Lung (tissue), 12 donors: ENCODE measurements around the gene CCDC85C. TPM values are rescaled to one million over a fixed set of nuclear protein-coding genes. Genes with fewer than 3 reads are reported as not detected.

Experiments
- ATAC-seq: fragments of 200-7000 bp; cut with Tn5 transposase; one replicate; pipeline ENCODE4 v1.9.1; 2020; ENCODE audit warnings: moderate number of reproducible peaks; ENCODE audit not compliant: insufficient read depth, low FRiP score
- DNase-seq, 3 donors: peaks; one replicate each; pipeline ENCODE4 v3.0.0-alpha.2; 2013 to 2017
- H3K27ac ChIP-seq, 2 donors: one replicate each; pipeline ENCODE4 v1.5.1; 2013; ENCODE audit warnings: mild to moderate bottlenecking in 2 of 2, moderate library complexity in 2 of 2, control low read depth in 1 of 2, inconsistent platforms in 1 of 2, low read depth in 1 of 2, low read length in 1 of 2
- H3K27me3 ChIP-seq, 3 donors: one replicate each; pipeline ENCODE4 v1.5.1; 2013; ENCODE audit warnings: low read length in 2 of 3; ENCODE audit not compliant: control insufficient read depth in 3 of 3, insufficient read depth in 3 of 3
- H3K36me3 ChIP-seq, 4 donors: one replicate each; pipeline ENCODE4 v1.5.1; 2013; ENCODE audit warnings: low read length in 4 of 4, mild to moderate bottlenecking in 1 of 4, moderate library complexity in 1 of 4; ENCODE audit not compliant: control insufficient read depth in 4 of 4, insufficient read depth in 4 of 4
- H3K4me1 ChIP-seq, 5 donors: one replicate each; pipeline ENCODE4 v1.5.1; 2013; ENCODE audit warnings: low read length in 5 of 5, mild to moderate bottlenecking in 2 of 5, moderate library complexity in 1 of 5; ENCODE audit not compliant: control insufficient read depth in 5 of 5, insufficient read depth in 5 of 5
- H3K4me3 ChIP-seq: one replicate; pipeline ENCODE4 v1.5.1; 2013; ENCODE audit warnings: mild to moderate bottlenecking, control low read depth, moderate library complexity
- H3K9ac ChIP-seq, 2 donors: one replicate each; pipeline ENCODE4 v1.5.1; 2013; ENCODE audit warnings: low read length in 2 of 2, control low read depth in 1 of 2; ENCODE audit not compliant: insufficient read depth in 1 of 2
- H3K9me3 ChIP-seq, 4 donors: one replicate each; pipeline ENCODE4 v1.5.1; 2013; ENCODE audit warnings: low read length in 3 of 4, mild to moderate bottlenecking in 1 of 4, moderate library complexity in 1 of 4; ENCODE audit not compliant: control insufficient read depth in 4 of 4, insufficient read depth in 3 of 4
- WGBS, 2 donors: extraction: QIAGEN DNeasy Blood & Tissue Kit; methylation state at CpG; one replicate each; pipeline ENCODE4 v1.1.7; 2013; 5-methylcytosine and 5-hydroxymethylcytosine counted together
- polyA plus RNA-seq, 2 donors: library from polyadenylated mRNA; stranded (reverse); fragments of 200-250 nt; gene quantifications; one replicate each; pipeline ENCODE4 v1.2.1, GENCODE V29; 2013
- total RNA-seq, 2 donors: library from RNA; depleted of rRNA in 1 of 2; stranded (reverse); fragments of >200 nt in 1 of 2; gene quantifications; one replicate each; pipeline ENCODE4 v1.2.1, GENCODE V29; 2014 to 2021
- TF ChIP-seq, protein P1 (sequence below): IDR thresholded peaks from 2 replicates; pipeline ENCODE4 v1.5.1; 2012; ENCODE audit warnings: mild to moderate bottlenecking; ENCODE audit errors: control extremely low read depth, extremely low read depth
- donor health status: control.
- donor health status: control.
- donor health status: Bipolar disorder and iron deficiency.
- donor health status: healthy.
- donor health status: DM: yes; HTN: yes; CAD: no.

The CCDC85C gene
- total and polyA plus RNA-seq, 4 donors, result 2.8 to 19.8 (median 17.6) TPM

DNA sequence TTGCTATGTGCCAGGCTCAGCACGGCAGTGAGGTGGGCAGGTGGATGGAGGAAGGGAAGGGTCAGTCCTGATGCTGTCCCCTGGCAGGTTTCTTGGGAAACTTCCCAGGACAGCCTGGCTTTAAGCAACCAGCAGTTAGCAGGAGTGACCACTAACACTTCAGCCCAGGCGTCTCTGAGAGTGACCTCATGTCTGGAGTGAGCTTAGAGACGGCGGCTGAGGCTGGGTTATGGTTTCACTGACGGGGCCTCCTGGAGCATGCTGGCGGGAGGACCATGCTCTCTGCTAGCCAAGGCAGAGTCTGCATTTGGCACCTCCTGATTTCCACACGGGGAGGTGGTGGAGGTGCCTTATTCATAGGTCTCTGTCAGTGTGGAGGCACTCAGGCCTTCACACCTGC, 43.4 kb upstream of the CCDC85C start:
- no peaks in the 10 kb centered on the region for H3K36me3 ChIP-seq
- ATAC-seq, result no peak
- H3K4me1 ChIP-seq, result peaks cover 0 to 11% (median 8%) of the 10 kb centered on the region in 5 donors
- no peak for DNase-seq
- TF ChIP-seq, protein P1, sequence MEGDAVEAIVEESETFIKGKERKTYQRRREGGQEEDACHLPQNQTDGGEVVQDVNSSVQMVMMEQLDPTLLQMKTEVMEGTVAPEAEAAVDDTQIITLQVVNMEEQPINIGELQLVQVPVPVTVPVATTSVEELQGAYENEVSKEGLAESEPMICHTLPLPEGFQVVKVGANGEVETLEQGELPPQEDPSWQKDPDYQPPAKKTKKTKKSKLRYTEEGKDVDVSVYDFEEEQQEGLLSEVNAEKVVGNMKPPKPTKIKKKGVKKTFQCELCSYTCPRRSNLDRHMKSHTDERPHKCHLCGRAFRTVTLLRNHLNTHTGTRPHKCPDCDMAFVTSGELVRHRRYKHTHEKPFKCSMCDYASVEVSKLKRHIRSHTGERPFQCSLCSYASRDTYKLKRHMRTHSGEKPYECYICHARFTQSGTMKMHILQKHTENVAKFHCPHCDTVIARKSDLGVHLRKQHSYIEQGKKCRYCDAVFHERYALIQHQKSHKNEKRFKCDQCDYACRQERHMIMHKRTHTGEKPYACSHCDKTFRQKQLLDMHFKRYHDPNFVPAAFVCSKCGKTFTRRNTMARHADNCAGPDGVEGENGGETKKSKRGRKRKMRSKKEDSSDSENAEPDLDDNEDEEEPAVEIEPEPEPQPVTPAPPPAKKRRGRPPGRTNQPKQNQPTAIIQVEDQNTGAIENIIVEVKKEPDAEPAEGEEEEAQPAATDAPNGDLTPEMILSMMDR, result no peak
- H3K9me3 ChIP-seq, result peaks cover 0 to 1% (median 0%) of the 10 kb centered on the region in 4 donors
- H3K4me3 ChIP-seq, result no peak overlapping the region
- WGBS, 2 donors, result 82 to 83% methylated on average over 7 of the region's 7 CpGs
- H3K27me3 ChIP-seq, result peaks cover 0 to 3% (median 0%) of the 10 kb centered on the region in 3 donors
- H3K9ac ChIP-seq, result no peak overlapping the region
- H3K27ac ChIP-seq, result no peak overlapping the region

GRCh38 chr14:99645545-99646505, 41.8 kb upstream of the CCDC85C start:
- peak overlapping the region; percentile 18 for H3K4me3 ChIP-seq
- no peaks in the 10 kb centered on the region for H3K36me3 ChIP-seq
- TF ChIP-seq, protein P1, result no peak
- H3K27me3 ChIP-seq, result no peaks in the 10 kb centered on the region
- no peak for ATAC-seq
- no peaks in the 10 kb centered on the region for H3K9me3 ChIP-seq
- DNase-seq, result no peak
- peak overlapping the region in 1 of 2 donors; percentile 19 for H3K9ac ChIP-seq
- H3K4me1 ChIP-seq, result peaks cover 0 to 11% (median 8%) of the 10 kb centered on the region in 5 donors
- 47 to 50% methylated on average over 32 of the region's 32 CpGs for WGBS, 2 donors
- no peak overlapping the region for H3K27ac ChIP-seq

DNA sequence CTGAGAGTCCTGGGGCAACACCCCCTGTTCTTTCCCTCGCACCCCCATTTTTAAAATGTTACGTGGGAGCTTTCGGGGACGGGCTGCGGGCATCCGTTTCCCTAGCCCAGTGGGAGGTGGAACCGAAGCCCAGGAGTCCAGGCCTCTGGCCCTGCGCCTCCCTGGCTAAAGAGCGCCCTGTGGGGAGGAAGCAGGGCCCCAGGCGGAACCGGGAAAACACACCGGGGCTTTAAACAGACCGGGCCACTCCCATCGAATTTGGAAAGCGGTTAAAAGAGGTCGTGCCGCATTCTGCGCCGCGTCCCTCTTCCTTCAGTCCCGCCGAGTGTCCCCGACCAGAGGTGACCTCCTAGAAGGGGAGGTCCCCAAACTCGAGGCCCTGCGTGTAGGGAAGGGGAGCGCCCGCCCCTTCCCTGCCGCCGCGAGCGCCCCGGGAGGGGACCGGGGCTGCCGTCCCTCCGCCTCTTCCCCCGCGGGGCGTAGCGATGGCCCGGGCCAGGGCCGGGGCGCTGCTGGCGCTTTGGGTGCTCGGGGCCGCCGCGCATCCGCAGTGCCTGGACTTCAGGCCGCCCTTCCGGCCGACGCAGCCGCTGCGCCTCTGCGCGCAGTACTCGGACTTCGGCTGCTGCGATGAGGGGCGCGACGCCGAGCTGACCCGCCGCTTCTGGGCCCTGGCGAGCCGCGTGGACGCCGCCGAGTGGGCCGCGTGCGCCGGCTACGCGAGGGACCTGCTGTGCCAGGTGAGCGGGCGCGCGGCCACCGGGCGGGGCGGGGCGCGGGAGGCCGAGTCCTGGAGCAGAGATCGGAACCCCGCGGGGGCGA, 40.9 kb upstream of the CCDC85C start, which contains the start of gene HHIPL1:
HHIPL1 (plus strand) TSS at position 407 of the 822 bp plus-strand sequence; CDS start at position 486, 79 bp downstream.
- TF ChIP-seq, protein P1, result no peak
- H3K4me3 ChIP-seq, result peak within 1 kb of the TSS; percentile 18
- peak; percentile 42 to 72 (median 59) for DNase-seq
- H3K4me1 ChIP-seq, result peaks cover 0 to 11% (median 8%) of the 10 kb centered on the region in 5 donors
- H3K27ac ChIP-seq, result no peak within 1 kb of the TSS
- 7 to 8% methylated on average over 89 to 91 of the region's 91 CpGs for WGBS, 2 donors
- no peaks in the 10 kb centered on the region for H3K27me3 ChIP-seq
- ATAC-seq, result peak; percentile 27
- no peaks in the 10 kb centered on the region for H3K36me3 ChIP-seq
- no peaks in the 10 kb centered on the region for H3K9me3 ChIP-seq
- peak within 1 kb of the TSS in 1 of 2 donors; percentile 49 for H3K9ac ChIP-seq
